Stimulated activated CD4-positive, alpha-beta T cell treated with anti-CD3 and anti-CD28 coated beads, Interleukin-4, amount 100 ng/mL, for 4 hours (primary cell): Measurements from ENCODE around the gene GNB3.
"Not testable (repeated sequence)": the region's sequence is repeated elsewhere in the genome, so short reads cannot be mapped to it uniquely, and the experiment has no call there.

Experiments
- DNase-seq, 2 experiments: peaks; one replicate each; pipeline ENCODE4 v3.0.0-alpha.2; 2020

The GNB3 gene

GRCh38 chr12:6863586-6864321, 23.0 kb downstream of the GNB3 start:
- DNase-seq, result no peak

DNA sequence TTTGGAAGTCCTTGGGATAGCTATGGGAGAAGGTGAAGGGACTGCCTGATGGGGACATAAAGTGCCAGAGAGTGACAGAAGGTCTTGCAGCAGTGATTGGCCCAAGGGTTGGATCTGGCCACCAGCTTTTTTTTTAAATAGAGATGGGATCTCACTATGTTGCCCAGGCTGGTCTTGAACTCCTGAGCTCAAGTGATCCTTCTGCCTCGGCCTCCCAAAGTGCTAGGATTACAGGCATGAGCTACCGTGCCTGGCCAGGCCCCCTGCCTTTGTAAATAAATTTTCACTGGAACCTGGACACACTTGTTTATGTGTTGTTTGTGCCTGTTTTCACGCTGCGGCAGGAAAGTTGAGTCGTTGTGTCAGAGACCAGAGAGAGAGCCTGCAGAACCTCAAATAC, 24.6 kb downstream of the GNB3 start:
- DNase-seq, result not testable (repeated sequence)

DNA sequence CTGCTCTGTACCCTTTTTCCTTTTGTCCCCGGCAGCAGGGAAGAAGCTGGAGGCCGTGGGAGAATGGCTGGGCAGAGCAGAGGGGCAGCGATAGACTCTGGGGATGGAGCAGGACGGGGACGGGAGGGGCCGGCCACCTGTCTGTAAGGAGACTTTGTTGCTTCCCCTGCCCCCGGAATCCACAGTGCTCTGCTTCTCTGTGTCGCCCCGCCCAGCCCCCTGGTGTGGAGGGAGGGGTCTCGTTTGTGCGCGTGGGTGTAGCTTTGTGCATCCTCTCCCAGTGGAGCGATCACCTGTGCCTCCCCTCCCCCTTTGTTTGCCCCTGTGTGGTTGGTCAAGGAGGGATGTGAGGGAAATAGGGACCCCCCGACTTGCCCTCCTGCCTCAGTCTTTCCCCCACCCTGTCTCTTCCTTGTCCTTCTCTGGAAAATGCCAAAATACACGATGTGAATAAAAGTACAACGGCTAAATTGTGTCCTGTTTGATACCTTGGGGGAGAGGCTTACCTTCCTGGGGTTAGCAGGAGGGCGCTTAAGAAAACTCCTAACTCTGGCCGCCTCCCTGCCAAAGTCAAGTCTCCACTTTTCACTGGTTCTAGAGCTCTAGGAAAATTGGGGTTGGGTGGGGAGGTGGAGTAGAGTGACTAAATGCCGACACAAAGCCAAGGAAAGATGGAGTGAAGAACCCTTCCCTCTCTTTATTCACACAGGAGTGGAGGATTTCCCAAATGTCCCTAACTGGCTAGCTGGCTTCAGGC, 25.6 kb downstream of the GNB3 start:
- DNase-seq, result no peak

- DNase-seq, result no peak
Measured at GRCh38 chr12:6866920-6867412, 26.2 kb downstream of the GNB3 start.

GRCh38 chr12:6867413-6868210, 26.9 kb downstream of the GNB3 start, which contains the start of gene TPI1:
Gene TPI1 (plus strand): TSS chr12:6867531. CDS start chr12:6867567, 36 bp downstream.
- peak; percentile 74 to 84 for DNase-seq

- DNase-seq, result no peak
Measured at GRCh38 chr12:6868211-6869048, 27.7 kb downstream of the GNB3 start.

- DNase-seq, result peak; percentile 73 to 79
Measured at GRCh38 chr12:6869049-6870021, 28.6 kb downstream of the GNB3 start.

GRCh38 chr12:6870304-6870703, 29.6 kb downstream of the GNB3 start:
- DNase-seq, result not testable (repeated sequence)

DNA sequence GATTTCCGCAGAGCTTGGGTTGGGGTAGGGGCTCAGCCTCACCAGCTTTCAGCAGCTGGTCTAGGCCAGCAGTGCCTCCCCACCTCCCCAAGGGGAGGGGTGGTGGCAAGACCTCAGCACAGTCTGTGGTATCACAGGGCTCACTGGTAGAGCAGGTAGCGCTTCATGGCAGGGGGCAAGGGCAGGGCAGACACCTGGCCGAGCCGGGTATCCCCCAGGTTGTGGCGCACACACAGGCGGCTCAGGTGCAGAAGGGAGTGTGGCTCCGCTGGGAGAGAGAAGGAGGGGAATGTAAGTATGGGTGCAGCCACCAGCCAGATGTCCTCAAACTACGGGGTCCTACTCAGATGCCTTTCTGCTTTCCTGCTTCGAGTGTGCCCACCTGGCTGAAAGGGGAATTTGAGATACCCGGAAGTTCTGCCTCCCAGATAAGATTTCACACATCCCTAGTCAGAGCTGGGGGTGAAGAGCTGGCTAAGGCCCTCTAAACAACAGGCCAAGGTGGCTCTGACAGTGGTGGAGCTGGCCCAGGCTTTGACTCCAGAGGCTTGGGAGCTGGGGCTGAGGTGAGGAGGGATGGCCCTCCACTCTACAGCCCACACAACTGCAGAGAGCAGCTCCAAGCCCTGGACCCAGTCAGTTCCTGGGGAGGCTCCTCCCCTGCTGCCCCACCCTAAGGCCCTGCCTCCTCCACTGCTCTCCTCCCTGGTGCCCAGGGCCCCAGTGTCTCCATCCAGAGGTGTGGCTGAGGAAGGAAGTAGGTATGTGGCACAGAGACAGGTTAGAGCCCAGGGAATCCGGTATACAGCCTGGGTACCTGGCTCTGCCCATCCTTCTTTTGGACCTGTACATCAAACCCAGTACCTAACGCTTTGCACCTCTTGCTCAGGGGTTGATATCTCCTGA, 30.6 kb downstream of the GNB3 start:
- DNase-seq, result peak in 1 of 2 experiments; percentile 11

GRCh38 chr12:6872073-6873048, 31.6 kb downstream of the GNB3 start:
- peak; percentile 77 to 86 for DNase-seq

DNA sequence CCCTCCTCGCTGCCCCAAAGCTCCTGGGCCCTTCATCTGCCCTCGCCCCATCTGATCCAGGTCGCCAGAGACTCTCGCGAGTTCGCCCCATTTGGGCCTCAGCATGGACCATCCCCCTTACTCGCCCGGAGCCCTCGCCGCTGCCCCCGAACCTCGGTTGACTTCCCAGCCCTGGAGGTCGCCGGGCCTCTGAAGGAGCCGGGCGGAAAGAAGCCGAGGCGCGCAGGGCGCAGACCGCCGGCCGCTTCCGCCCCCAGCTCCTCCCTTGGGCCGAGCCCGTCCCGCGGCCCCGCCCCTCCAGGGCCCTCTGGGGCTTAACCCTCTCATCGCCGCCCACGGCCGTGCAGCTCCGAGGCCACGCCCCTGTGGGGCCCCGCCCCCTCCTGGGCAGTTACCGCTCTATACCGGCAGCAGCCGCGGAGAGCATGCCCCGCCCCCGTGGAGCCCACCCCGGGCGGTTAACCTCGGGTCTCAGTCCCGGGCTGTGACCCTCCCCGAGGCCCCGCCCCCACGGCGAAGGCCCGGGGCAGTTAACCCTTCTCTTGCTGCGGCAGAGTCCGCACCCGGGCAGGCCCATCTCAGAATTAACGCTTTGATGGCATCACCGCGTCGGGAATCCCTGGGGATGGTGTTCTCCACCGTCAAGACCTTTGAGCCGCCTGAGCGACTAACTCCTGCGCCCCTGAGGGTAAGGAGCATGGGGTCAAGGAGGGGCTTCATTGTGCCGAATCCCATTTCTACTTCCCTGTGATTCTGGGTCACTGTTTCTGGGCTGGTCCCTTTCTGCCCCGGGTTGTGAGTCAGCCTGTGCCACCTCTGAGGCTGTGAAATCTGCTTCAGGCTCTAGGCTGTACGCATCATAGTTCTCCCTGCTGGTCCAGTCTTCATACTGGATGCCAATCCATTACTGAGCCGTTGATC, 32.6 kb downstream of the GNB3 start, which contains the start of gene SPSB2:
Gene SPSB2, minus strand, starts transcription at position 210 of the 921 bp plus-strand sequence. CDS start 402 bp downstream, outside the sequence.
- DNase-seq, result peak; percentile 99 to 100

DNA sequence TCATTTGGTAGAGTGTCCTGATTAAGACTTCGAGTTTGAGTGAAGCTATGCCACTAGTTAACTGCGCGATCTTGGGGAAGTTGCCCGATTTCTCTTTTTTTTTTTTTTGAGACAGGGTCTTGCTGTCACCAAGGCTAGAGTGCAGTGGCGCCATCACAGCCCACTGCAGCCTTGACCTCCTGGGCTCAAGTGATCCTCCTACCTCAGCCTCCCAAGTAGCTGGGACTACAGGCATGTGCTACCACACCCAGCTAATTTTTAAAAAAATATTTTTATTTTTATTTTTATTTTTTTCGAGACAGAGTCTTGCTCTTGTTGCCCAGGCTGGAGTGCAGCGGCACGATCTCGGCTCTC, 33.3 kb downstream of the GNB3 start:
- DNase-seq, result not testable (repeated sequence)

DNA sequence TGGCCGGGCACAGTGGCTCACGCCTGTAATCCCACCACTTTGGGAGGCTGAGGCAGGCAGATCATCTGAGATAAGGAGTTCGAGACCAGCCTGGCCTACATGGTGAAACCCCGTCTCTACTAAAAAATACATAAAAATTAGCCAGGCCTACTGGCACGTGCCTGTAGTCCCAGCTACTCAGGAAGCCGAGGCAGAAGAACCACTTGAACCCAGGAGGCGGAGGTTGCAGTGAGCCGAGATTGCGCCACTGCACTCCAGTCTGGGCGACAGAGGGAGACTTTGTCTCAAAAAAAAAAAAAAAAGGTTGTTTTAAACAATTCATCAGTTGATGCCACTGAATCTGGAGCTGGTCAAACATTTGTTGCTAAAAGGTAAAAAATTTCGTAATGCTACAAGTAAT, 39.1 kb downstream of the GNB3 start:
- not testable (repeated sequence) for DNase-seq

DNA sequence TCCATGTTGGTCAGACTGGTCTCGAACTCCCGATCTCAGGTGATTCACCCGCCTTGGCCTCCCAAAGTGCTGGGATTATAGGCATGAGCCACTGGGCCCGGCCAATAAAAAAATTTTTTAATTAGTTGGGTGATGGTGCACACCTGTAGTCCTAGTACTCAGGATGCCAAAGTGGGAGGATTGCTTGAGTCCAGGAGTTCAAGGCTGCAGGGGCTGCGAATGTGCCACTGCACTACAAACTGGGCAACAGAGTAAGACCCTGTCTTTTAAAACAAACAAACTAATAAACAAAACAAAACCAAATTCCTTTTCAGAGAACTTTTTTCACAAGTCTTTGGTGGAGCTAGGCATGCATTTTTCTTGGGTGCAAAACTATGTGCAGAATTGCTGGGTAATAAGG, 42.5 kb downstream of the GNB3 start:
- no peak for DNase-seq

DNA sequence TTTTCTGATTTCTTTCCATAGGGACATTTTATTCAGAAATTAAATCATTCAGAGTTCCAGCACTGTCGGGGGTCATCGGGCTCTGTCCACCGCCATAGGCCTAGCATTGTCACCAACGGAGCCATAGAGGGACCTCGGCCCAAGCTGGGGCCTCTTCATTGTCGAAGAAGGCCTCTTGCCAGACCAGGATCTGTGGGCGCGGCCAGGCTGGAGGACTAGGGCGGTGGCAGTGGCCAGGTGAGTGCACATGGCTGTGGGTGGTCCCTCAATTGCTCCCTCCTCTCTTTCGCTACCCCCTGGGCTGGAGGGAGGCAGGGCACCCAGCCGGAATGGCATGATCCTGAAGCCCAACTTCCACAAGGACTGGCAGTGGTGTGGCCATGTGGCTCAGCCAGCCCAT, 43.0 kb downstream of the GNB3 start:
- DNase-seq, result no peak

- no peak for DNase-seq
Measured at GRCh38 chr12:6884539-6884938, 43.8 kb downstream of the GNB3 start.
